Kidney (tissue), 14 donors: ENCODE measurements around the gene ARMH4. TPM values are rescaled to one million over a fixed set of nuclear protein-coding genes. Genes with fewer than 3 reads are reported as not detected.
A peak's percentile ranks its signal among the peaks of the same experiment; 100 is the strongest.

Source experiments
- DNase-seq, 5 donors: peaks; one replicate each; pipeline ENCODE4 v3.0.0-alpha.2; 2013 to 2020
- FAIRE-seq: peaks from 2 replicates; lab custom pipeline; 2012; peaks lifted over from hg19 to GRCh38; lab: Jason Lieb, UNC
- H3K27ac ChIP-seq, 2 donors: one replicate each; pipeline ENCODE4 v1.7.0; 2013; ENCODE audit warnings: low read depth in 2 of 2, low read length in 2 of 2, inconsistent platforms in 1 of 2
- H3K27me3 ChIP-seq: one replicate; pipeline ENCODE4 v1.7.1; 2013; ENCODE audit warnings: low read length, inconsistent platforms; ENCODE audit not compliant: control insufficient read depth, insufficient read depth
- H3K36me3 ChIP-seq, 3 donors: one replicate each; pipeline versions ENCODE4 v1.7.0 to v1.7.1; 2013; ENCODE audit warnings: low read length in 3 of 3, control low read depth in 1 of 3, inconsistent platforms in 1 of 3; ENCODE audit not compliant: insufficient read depth in 3 of 3, control insufficient read depth in 2 of 3
- H3K4me1 ChIP-seq, 3 donors: one replicate each; pipeline versions ENCODE4 v1.7.0 to v1.7.1; 2013; ENCODE audit warnings: low read length in 3 of 3, inconsistent platforms in 1 of 3, low read depth in 1 of 3; ENCODE audit not compliant: control insufficient read depth in 2 of 3, insufficient read depth in 2 of 3
- H3K4me3 ChIP-seq, 3 donors: one replicate each; pipeline versions ENCODE4 v1.7.0 to v1.8.1; 2013; ENCODE audit warnings: low read length in 3 of 3, control low read depth in 1 of 3, inconsistent platforms in 1 of 3
- H3K9ac ChIP-seq, 3 donors: one replicate each; pipeline versions ENCODE4 v1.7.0 to v1.7.1; 2013; ENCODE audit warnings: low read length in 3 of 3, control low read depth in 1 of 3, inconsistent platforms in 1 of 3
- H3K9me3 ChIP-seq, 3 donors: one replicate each; pipeline versions ENCODE4 v1.7.0 to v1.7.1; 2013; ENCODE audit warnings: low read length in 3 of 3, control low read depth in 1 of 3, inconsistent platforms in 1 of 3; ENCODE audit not compliant: control insufficient read depth in 2 of 3, insufficient read depth in 1 of 3
- CTCF ChIP-seq: IDR thresholded peaks from 3 replicates; pipeline ENCODE4 v1.5.1; 2012; ENCODE audit warnings: mild to moderate bottlenecking, moderate library complexity, borderline replicate concordance; ENCODE audit not compliant: insufficient read depth; ENCODE audit errors: extremely low read depth
- intact Hi-C: fragments of 100-400 bp; cut with DNase I; formaldehyde crosslinking; loops from one replicate; pipeline ENCODE4 v1.11.1; 2022
- polyA plus RNA-seq: library from polyadenylated mRNA; stranded (reverse); fragments of 350-450 nt; fragmentation: Illumina TruSeq; extraction: RNeasy Lipid Tissue Mini Kit (QIAGEN cat#74804); gene quantifications from one replicate; pipeline ENCODE4 v1.2.3, GENCODE V29; 2014; ENCODE audit warnings: low read depth, low replicate concordance; ENCODE audit not compliant: insufficient read depth
- total RNA-seq: library from RNA; stranded (reverse); fragmentation: NEBNext Ultra II Directional; extraction: Animal tissue kit (Norgen Biotek cat#: 25700); gene quantifications from one replicate; pipeline ENCODE4 v1.2.1, GENCODE V29; 2021
- donor health status: control.
- donor health status: control.
- donor health status: control.
- donor health status: control.
- donor health status: control.
- donor health status: DM: yes; HTN: yes; CAD: no.
- donor health status: Normal renal cell carcinoma (clear cell type).

ARMH4 gene
- total and polyA plus RNA-seq, 2 donors from 2014 or later: 4.9 to 14.2 TPM

- FAIRE-seq: no peak
Measured at GRCh38 chr14:57981817-57982560, 170.0 kb downstream of the ARMH4 start.

DNA sequence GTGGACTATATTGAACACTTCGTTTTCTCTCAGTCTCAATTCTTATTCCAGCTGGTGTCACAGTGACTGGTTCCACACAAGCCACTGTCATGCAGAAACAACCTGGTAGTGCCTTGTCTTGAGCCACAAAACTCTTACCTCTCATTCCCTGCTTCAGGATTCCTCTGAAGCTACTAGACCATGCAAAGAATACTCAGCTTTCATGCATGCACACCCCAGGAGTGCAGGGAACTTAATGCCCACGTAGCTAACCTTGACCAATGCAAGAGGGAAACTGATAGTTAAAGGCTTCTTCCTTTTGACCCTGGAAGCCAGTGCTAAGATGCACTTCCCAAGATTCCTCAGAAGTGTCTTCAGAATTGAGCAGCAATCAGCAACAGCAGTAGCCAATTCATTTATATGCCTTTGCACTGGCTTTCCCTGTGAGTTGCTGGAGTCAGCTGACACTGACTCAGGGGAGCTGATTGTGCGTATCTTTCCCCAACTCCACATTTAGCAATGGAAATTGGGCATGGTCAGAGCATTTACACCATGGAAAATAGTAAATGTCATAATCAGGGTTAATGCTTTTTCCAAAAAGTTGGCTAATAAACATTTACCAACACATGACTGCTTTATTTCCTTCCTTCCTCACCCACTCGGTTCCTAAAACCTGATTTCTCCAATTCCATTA is 172.5 kb downstream of the ARMH4 start:
- no peaks in the 10 kb centered on the region for H3K4me1 ChIP-seq
- DNase-seq: peak in 1 of 5 donors; percentile 35
- H3K27me3 ChIP-seq: no peaks in the 10 kb centered on the region
- H3K4me3 ChIP-seq: no peak overlapping the region
- TF ChIP-seq CTCF: no peak
- intact Hi-C loops: no loop called here
- H3K27ac ChIP-seq: no peak overlapping the region
- no peak overlapping the region for H3K9ac ChIP-seq
- H3K9me3 ChIP-seq: no peaks in the 10 kb centered on the region
- FAIRE-seq: no peak
- no peaks in the 10 kb centered on the region for H3K36me3 ChIP-seq

More at GRCh38 chr14:57981817-57982560, 170.0 kb downstream of the ARMH4 start:
- TF ChIP-seq CTCF: no peak
- Histone ChIP-seq H3K36me3 (no peaks in the 10 kb centered on the region), H3K27me3 (no peaks in the 10 kb centered on the region), H3K4me1 (no peaks in the 10 kb centered on the region), H3K27ac (no peak overlapping the region), H3K9ac (no peak overlapping the region), H3K4me3 (no peak overlapping the region), H3K9me3 (no peaks in the 10 kb centered on the region)
- no peak for DNase-seq
- intact Hi-C loops: no loop called here

DNA sequence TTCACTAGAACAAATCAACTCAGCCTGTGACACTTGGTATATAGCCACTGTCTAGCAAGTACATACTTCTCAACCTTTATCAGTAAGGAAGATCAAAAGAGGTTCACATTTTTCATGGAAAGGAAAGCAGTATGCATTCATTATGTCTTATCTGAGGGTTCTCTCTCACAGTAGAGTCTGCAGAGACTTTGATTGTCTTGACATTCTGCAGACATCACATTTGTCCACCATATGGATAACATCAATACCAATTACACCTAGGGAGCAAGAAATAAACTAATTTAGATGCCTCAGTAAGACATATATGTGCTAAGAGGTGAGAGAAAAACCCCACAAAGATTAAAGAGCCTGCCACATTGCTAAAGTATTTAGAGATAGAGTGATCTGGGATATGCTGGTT is 175.3 kb downstream of the ARMH4 start:
- Histone ChIP-seq H3K4me3 (no peak overlapping the region), H3K4me1 (no peaks in the 10 kb centered on the region), H3K27ac (no peak overlapping the region), H3K9ac (no peak overlapping the region), H3K27me3 (no peaks in the 10 kb centered on the region), H3K9me3 (no peaks in the 10 kb centered on the region), H3K36me3 (no peaks in the 10 kb centered on the region)
- no peak for FAIRE-seq
- intact Hi-C loops: no loop called here
- TF ChIP-seq CTCF: no peak
- no peak for DNase-seq
